ENCODE data around the gene TRPM5. TPM values are rescaled to one million over a fixed set of nuclear protein-coding genes. Genes with fewer than 3 reads are reported as not detected.

Gene TRPM5
- total and polyA plus RNA-seq, 2 of the 8 experiments (the other 6 are each of a cell fraction or from before 2014, with no cell fraction given): 0.02 TPM; not detected in 1

GRCh38 chr11:2451916-2452315 is 7.6 kb upstream of the TRPM5 start:
- no peaks in the 10 kb centered on the region for H3K9me3 ChIP-seq (ENCODE audit: insufficient read depth in 2 of 2, low read depth in 1 of 2, low read length in 1 of 2)
- WGBS, 2 experiments (ENCODE audit: extremely low coverage in 1 of 2, insufficient coverage in 1 of 2, insufficient read length in 1 of 2, insufficient replicate concordance in 2 of 2, low coverage in 1 of 2, low lambda C conversion rate in 2 of 2, missing lambda C conversion rate in 1 of 2): 69% methylated on average over 6 of the region's 6 CpGs; no CpG with 5 or more reads in 1 of the 2 experiments

More at GRCh38 chr11:2451916-2452315, 7.6 kb upstream of the TRPM5 start:
- H3K4me2 ChIP-seq (ENCODE audit: insufficient read depth in 1 of 2, low read depth in 2 of 2, low read length in 2 of 2): no peak overlapping the region
- H2BK5ac ChIP-seq (ENCODE audit: low read depth, low read length): no peak overlapping the region
- H3K18ac ChIP-seq (ENCODE audit: extremely low read depth, low read length): no peak overlapping the region
- no peak overlapping the region for H4K5ac ChIP-seq (ENCODE audit: insufficient read length, low read depth, low read length)
- H2BK20ac ChIP-seq (ENCODE audit: low read length): no peak overlapping the region
- no peak overlapping the region for H3K23ac ChIP-seq (ENCODE audit: insufficient read length)
- H3K79me1 ChIP-seq (ENCODE audit: low read depth, low read length): no peaks in the 10 kb centered on the region
- H3K79me2 ChIP-seq (ENCODE audit: control insufficient read depth in 1 of 2, insufficient read depth in 2 of 2, low read length in 2 of 2): no peaks in the 10 kb centered on the region
- DNase-seq (ENCODE audit: low read depth in 1 of 2, low spot score in 2 of 2): no peak
- H3K23me2 ChIP-seq (ENCODE audit: low read depth, low read length): no peaks in the 10 kb centered on the region
- TF ChIP-seq RXRA (IDR thresholded peaks at IDR 0.05; ENCODE audit: insufficient read depth, low read depth, low read length) (no peak), RFX5 (IDR thresholded peaks at IDR 0.05; ENCODE audit: borderline replicate concordance, low read depth, low read length) (no peak), SIX5 (IDR thresholded peaks at IDR 0.05; ENCODE audit: low read depth, low read length) (no peak), BCL11A (IDR thresholded peaks at IDR 0.05; ENCODE audit: low read depth in 2 of 2, low read length in 2 of 2) (no peak), ZNF274 (IDR thresholded peaks at IDR 0.05; ENCODE audit: borderline replicate concordance, extremely low read depth, low read length) (no peak), MAFK (IDR thresholded peaks at IDR 0.05; ENCODE audit: low read depth, low read length) (no peak), YY1 (IDR thresholded peaks at IDR 0.05; ENCODE audit: low read depth, low read length) (no peak), KDM4A (IDR thresholded peaks at IDR 0.05; ENCODE audit: low read depth, low read length, severe bottlenecking) (no peak)
- no peak for FAIRE-seq
- H3K56ac ChIP-seq (replicated peaks; ENCODE audit: insufficient read length, low read depth, low read length): no peak overlapping the region
- no peak overlapping the region for H2BK15ac ChIP-seq (ENCODE audit: low read length)
- no peak overlapping the region for H2BK12ac ChIP-seq (ENCODE audit: low read depth, low read length)
- no peak overlapping the region for H2AK5ac ChIP-seq (ENCODE audit: low read depth, low read length)
- H4K91ac ChIP-seq (replicated peaks; ENCODE audit: insufficient read length, low read length): no peak overlapping the region
- H3K4me1 ChIP-seq (replicated peaks in 1 of 4; ENCODE audit: control insufficient read depth in 3 of 4, insufficient read depth in 4 of 4, low read length in 3 of 4): no peaks in the 10 kb centered on the region
- H2AFZ ChIP-seq (ENCODE audit: low read length): no peak overlapping the region
- no peak overlapping the region for H3K27ac ChIP-seq (ENCODE audit: low read depth, low read length)
- H3K4ac ChIP-seq (replicated peaks; ENCODE audit: insufficient read length, low read depth, low read length): no peak overlapping the region
- no peaks in the 10 kb centered on the region for H3K36me3 ChIP-seq (ENCODE audit: control insufficient read depth in 2 of 4, insufficient read depth in 4 of 4, low read length in 3 of 4)
- H3K9ac ChIP-seq (replicated peaks in 1 of 4; ENCODE audit: extremely low read depth in 1 of 4, low read depth in 3 of 4, low read length in 3 of 4): no peak overlapping the region
- H3K14ac ChIP-seq (ENCODE audit: insufficient read length): no peak overlapping the region
- ChIA-PET POLR2A (ENCODE audit: partially characterized antibody) (no interaction called here), CTCF (ENCODE audit: partially characterized antibody) (interaction anchor here (0.7 to 2.1 kb wide), 6 partner anchors 23 to 147 kb away, joined by 3 to 16 read pairs (median 4); no protein-coding TSS in a partner anchor)
- no peak overlapping the region for H3K4me3 ChIP-seq (ENCODE audit: extremely low read depth in 1 of 4, insufficient read depth in 2 of 4, low read depth in 3 of 4, low read length in 4 of 4)
- no peak overlapping the region for H4K8ac ChIP-seq (ENCODE audit: extremely low read depth, insufficient read depth, low read length)
- H4K20me1 ChIP-seq (replicated peaks in 1 of 2; ENCODE audit: control insufficient read depth in 1 of 2, insufficient read depth in 2 of 2, low read length in 2 of 2): peaks cover 0 to 5% of the 10 kb centered on the region in 2 experiments
- peaks cover 12 to 59% (median 33%) of the 10 kb centered on the region in 4 experiments for H3K27me3 ChIP-seq (replicated peaks in 1 of 4; ENCODE audit: control insufficient read depth in 3 of 4, extremely low read depth in 1 of 4, insufficient read depth in 3 of 4, low read length in 3 of 4)
- H2BK120ac ChIP-seq (replicated peaks; ENCODE audit: low read depth, low read length): no peak overlapping the region

All from H1 (cell line).